IMR-90 (cell line): ENCODE measurements around the gene ROBO1. TPM values are rescaled to one million over a fixed set of nuclear protein-coding genes. Genes with fewer than 3 reads are reported as not detected.

Experiments
- ATAC-seq: fragments of 200-7000 bp; cut with Tn5 transposase; 2 replicates; pipeline ENCODE4 v1.9.1; 2020; ENCODE audit warnings: low read depth, mild to moderate bottlenecking, moderate library complexity
- BruUV-seq: library from RNA; stranded (reverse); fragments of 400-500 nt; replicated peaks from 2 replicates; lab custom pipeline; 2021; lab: Mats Ljungman, UMichigan
- CTCF ChIA-PET: fragments of 300-600 bp; formaldehyde crosslinking; extraction: SDS; loops from one replicate; lab custom pipeline; 2021; ENCODE audit warnings: antibody characterized with exemption; lab: Yijun Ruan, JAX
- POLR2A ChIA-PET: fragments of 300-600 bp; sonication (Branson Sonifier 250); formaldehyde crosslinking; loops from one replicate; lab custom pipeline; 2022; ENCODE audit warnings: antibody characterized with exemption; ENCODE audit not compliant: unreplicated experiment; lab: Charles Lee
- DNase-seq: peaks from one replicate; pipeline ENCODE4 v3.0.0; 2013
- H2AFZ ChIP-seq: replicated peaks from 2 replicates; pipeline ENCODE3; 2013; ENCODE audit warnings: low read length, mild to moderate bottlenecking; ENCODE audit not compliant: poor library complexity
- H2AK5ac ChIP-seq: 2 replicates; pipeline ENCODE4 v1.6.1; 2013; ENCODE audit warnings: low read depth, low read length, inconsistent platforms
- H2AK9ac ChIP-seq: replicated peaks from 2 replicates; pipeline ENCODE3; 2013; ENCODE audit warnings: mild to moderate bottlenecking, low read depth, low read length, moderate library complexity; ENCODE audit not compliant: poor library complexity
- H2BK120ac ChIP-seq: 2 replicates; pipeline ENCODE4 v1.6.1; 2013; ENCODE audit warnings: low read depth, low read length, inconsistent platforms
- H2BK15ac ChIP-seq: 3 replicates; pipeline ENCODE4 v1.6.1; 2013; ENCODE audit warnings: low read depth, low read length, inconsistent platforms
- H2BK20ac ChIP-seq: 2 replicates; pipeline ENCODE4 v1.6.1; 2013; ENCODE audit warnings: low read depth, mild to moderate bottlenecking, inconsistent platforms, low read length, moderate library complexity
- H2BK5ac ChIP-seq: 2 replicates; pipeline ENCODE4 v1.6.1; 2013; ENCODE audit warnings: mild to moderate bottlenecking, low read depth, low read length, inconsistent platforms; ENCODE audit not compliant: poor library complexity, severe bottlenecking
- H3K14ac ChIP-seq: replicated peaks from 2 replicates; pipeline ENCODE4 v1.6.1; 2013; ENCODE audit warnings: low read depth, low read length, inconsistent platforms
- H3K18ac ChIP-seq: 2 replicates; pipeline ENCODE4 v1.6.1; 2013; ENCODE audit warnings: low read depth, low read length, control low read depth
- H3K23ac ChIP-seq: 2 replicates; pipeline ENCODE4 v1.6.1; 2013; ENCODE audit warnings: low read depth, low read length, inconsistent platforms
- H3K27ac ChIP-seq: 2 replicates; pipeline ENCODE4 v1.5.1; 2013; ENCODE audit warnings: mild to moderate bottlenecking, control low read depth, low read length; ENCODE audit not compliant: insufficient read depth
- H3K27me3 ChIP-seq: 2 replicates; pipeline ENCODE4 v1.6.1; 2013; ENCODE audit warnings: low read length; ENCODE audit not compliant: control insufficient read depth, insufficient read depth
- H3K36me3 ChIP-seq: 2 replicates; pipeline ENCODE4 v1.6.1; 2013; ENCODE audit warnings: low read length, mixed read lengths; ENCODE audit not compliant: control insufficient read depth, insufficient read depth
- H3K4ac ChIP-seq: 2 replicates; pipeline ENCODE4 v1.6.1; 2013; ENCODE audit warnings: low read depth, low read length, inconsistent platforms
- H3K4me1 ChIP-seq: 2 replicates; pipeline ENCODE4 v1.6.1; 2013; ENCODE audit warnings: low read length, mixed read lengths; ENCODE audit not compliant: control insufficient read depth, insufficient read depth
- H3K4me2 ChIP-seq: 2 replicates; pipeline ENCODE4 v1.6.1; 2013; ENCODE audit warnings: low read depth, mild to moderate bottlenecking, control low read depth, low read length, moderate library complexity
- H3K4me3 ChIP-seq: 2 replicates; pipeline ENCODE4 v1.5.1; 2013; ENCODE audit warnings: low read depth, mild to moderate bottlenecking, control low read depth, low read length, moderate library complexity; ENCODE audit not compliant: insufficient read depth
- H3K56ac ChIP-seq: 2 replicates; pipeline ENCODE4 v1.6.1; 2013; ENCODE audit warnings: low read length, inconsistent platforms; ENCODE audit not compliant: insufficient read depth; ENCODE audit errors: extremely low read depth
- H3K79me1 ChIP-seq, 2 experiments: 2 replicates each; pipeline ENCODE4 v1.6.1; 2013; ENCODE audit warnings: low read length in 2 of 2, inconsistent platforms in 1 of 2, low read depth in 1 of 2
- H3K9ac ChIP-seq: 2 replicates; pipeline ENCODE4 v1.6.1; 2013; ENCODE audit warnings: low read depth, low read length, control low read depth
- H3K9me1 ChIP-seq: 2 replicates; pipeline ENCODE4 v1.6.1; 2013; ENCODE audit warnings: low read length, inconsistent platforms; ENCODE audit not compliant: insufficient read depth
- H3K9me3 ChIP-seq: 2 replicates; pipeline ENCODE4 v1.6.1; 2013; ENCODE audit warnings: low read length; ENCODE audit not compliant: control insufficient read depth, insufficient read depth
- H4K20me1 ChIP-seq: 2 replicates; pipeline ENCODE4 v1.6.1; 2013; ENCODE audit warnings: low read length, inconsistent platforms; ENCODE audit not compliant: insufficient read depth
- H4K5ac ChIP-seq: 2 replicates; pipeline ENCODE4 v1.6.1; 2013; ENCODE audit warnings: mild to moderate bottlenecking, low read depth, low read length, control low read depth
- H4K8ac ChIP-seq, 2 experiments: 2 replicates each; pipeline ENCODE4 v1.6.1; 2013; ENCODE audit warnings: low read depth in 2 of 2, low read length in 2 of 2, control low read depth in 1 of 2, inconsistent platforms in 1 of 2
- H4K91ac ChIP-seq: 2 replicates; pipeline ENCODE4 v1.6.1; 2013; ENCODE audit warnings: low read depth, low read length, inconsistent platforms; ENCODE audit not compliant: insufficient read depth
- CEBPB ChIP-seq: IDR thresholded peaks from 2 replicates; pipeline ENCODE4 v1.6.1; 2012; ENCODE audit warnings: low read depth, low read length, improper control_type of control experiment
- CHD1 ChIP-seq: IDR thresholded peaks from 2 replicates; pipeline ENCODE4 v1.6.1; 2012; ENCODE audit warnings: low read depth, low read length, improper control_type of control experiment
- CTCF ChIP-seq: conservative IDR thresholded peaks from 2 replicates; pipeline ENCODE4 v1.5.1; 2012; ENCODE audit warnings: mild to moderate bottlenecking, low read depth, low read length, improper control_type of control experiment
- FOS ChIP-seq: fragments of 150-350 bp; IDR thresholded peaks from 2 replicates; pipeline ENCODE4 v1.6.1; 2016; ENCODE audit warnings: low read depth, low read length
- MAFK ChIP-seq: IDR thresholded peaks from 2 replicates; pipeline ENCODE4 v1.6.1; 2012; ENCODE audit warnings: low read depth, low read length, improper control_type of control experiment
- MAZ ChIP-seq: IDR thresholded peaks from 2 replicates; pipeline ENCODE4 v1.6.1; 2012; ENCODE audit warnings: low read depth, mild to moderate bottlenecking, low read length, improper control_type of control experiment, moderate library complexity, borderline replicate concordance
- MXI1 ChIP-seq: IDR thresholded peaks from 2 replicates; pipeline ENCODE4 v1.6.1; 2012; ENCODE audit warnings: low read depth, mild to moderate bottlenecking, low read length, moderate library complexity, borderline replicate concordance
- NFE2L2 ChIP-seq: fragments of 150-350 bp; IDR thresholded peaks from 2 replicates; pipeline ENCODE4 v1.6.1; 2016; ENCODE audit warnings: low read depth, mild to moderate bottlenecking, low read length
- RAD21 ChIP-seq: IDR thresholded peaks from 2 replicates; pipeline ENCODE4 v1.6.1; 2012; ENCODE audit warnings: low read length, improper control_type of control experiment
- RCOR1 ChIP-seq: IDR thresholded peaks from 2 replicates; pipeline ENCODE4 v1.6.1; 2012; ENCODE audit warnings: mild to moderate bottlenecking, low read length, improper control_type of control experiment; ENCODE audit not compliant: insufficient replicate concordance
- RFX5 ChIP-seq: IDR thresholded peaks from 2 replicates; pipeline ENCODE4 v1.8.0; 2012; ENCODE audit warnings: low read depth, mild to moderate bottlenecking, low read length, moderate library complexity
- SMC3 ChIP-seq: fragments of 150-350 bp; IDR thresholded peaks from 2 replicates; pipeline ENCODE4 v1.6.1; 2016; ENCODE audit warnings: low read depth, mild to moderate bottlenecking, antibody characterized with exemption, low read length, moderate library complexity
- USF2 ChIP-seq: fragments of 150-350 bp; IDR thresholded peaks from 2 replicates; pipeline ENCODE4 v1.6.1; 2017; ENCODE audit warnings: mild to moderate bottlenecking, antibody characterized with exemption, low read length, low read depth
- WGBS, 2 experiments: methylation state at CpG; one replicate each; pipeline versions ENCODE4 v1.1.5 to v1.1.7; 2013; ENCODE audit warnings: missing lambda C conversion rate in 2 of 2; ENCODE audit not compliant: insufficient read length in 1 of 2; ENCODE audit errors: extremely low coverage in 2 of 2; 5-methylcytosine and 5-hydroxymethylcytosine counted together
- dilution Hi-C: fragments of 300-500 bp; cut with HindIII; formaldehyde crosslinking; loops from one replicate; pipeline ENCODE4 v1.14.3; 2018; ENCODE audit warnings: low sequenced_read_pairs; ENCODE audit not compliant: unreplicated experiment
- in situ Hi-C: fragments of 300-500 bp; cut with MboI; formaldehyde crosslinking; loops from 3 replicates; pipeline ENCODE4 v1.14.3; 2019; ENCODE audit warnings: low sequenced_read_pairs, inconsistent platforms, mixed read lengths
- intact Hi-C: fragments of 100-400 bp; cut with micrococcal nuclease; formaldehyde crosslinking; loops from 2 replicates; pipeline ENCODE4 v1.10.0; 2022
- polyA plus RNA-seq, 3 experiments: library from polyadenylated mRNA; depleted of rRNA; stranded (reverse); fragments of >200 nt; gene quantifications; 2 replicates each; pipeline ENCODE4 v1.2.3, GENCODE V29; 2012; ENCODE audit warnings: low replicate concordance in 1 of 3
- total RNA-seq: library from RNA; depleted of rRNA; stranded (reverse); fragments of >200 nt; gene quantifications from 2 replicates; pipeline ENCODE4 v1.2.3, GENCODE V29; 2012
- TF ChIP-seq, protein P1 (sequence below): fragments of 150-350 bp; IDR thresholded peaks from 2 replicates; pipeline ENCODE4 v1.6.1; 2016; ENCODE audit warnings: low read depth, mild to moderate bottlenecking, low read length, moderate library complexity, borderline replicate concordance

The ROBO1 gene
- total and polyA plus RNA-seq, 2 of the 4 experiments (the other 2 are of a cell fraction), result 24.1 to 53.9 TPM

DNA sequence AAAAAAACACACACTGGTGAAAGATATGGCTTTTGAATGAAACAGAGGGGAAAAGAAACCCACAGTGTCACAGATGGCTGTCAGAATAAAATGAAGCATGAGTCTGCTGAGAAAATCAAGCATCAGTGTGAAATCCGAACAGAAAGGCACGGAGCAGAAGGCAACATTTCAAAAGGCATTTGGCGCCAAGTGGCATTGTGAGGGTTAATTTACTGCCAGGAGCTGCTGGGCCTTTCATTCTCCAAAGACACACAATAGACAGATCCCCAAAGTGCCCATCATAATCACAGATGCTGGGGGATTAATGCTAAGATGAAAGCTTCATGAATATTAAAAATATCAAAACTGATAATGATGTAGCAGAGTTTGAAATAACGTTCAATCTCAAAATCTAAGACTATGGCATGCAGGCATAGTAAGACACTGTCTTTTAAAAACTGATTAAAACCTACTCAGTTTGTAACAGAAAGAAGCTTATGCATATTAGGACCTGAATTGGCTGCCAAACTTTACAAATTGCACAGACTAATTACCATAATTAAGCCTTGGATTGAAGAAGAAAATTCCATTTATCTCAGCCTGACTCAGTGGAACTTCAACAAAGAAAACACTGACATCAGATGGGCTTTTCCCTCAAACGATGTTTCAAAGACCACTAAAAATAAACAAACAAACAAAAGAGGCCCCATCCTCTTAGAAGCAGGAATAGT is 589.2 kb downstream of the ROBO1 start:
- Histone ChIP-seq H4K91ac (no peak overlapping the region), H3K56ac (no peak overlapping the region), H3K4me3 (no peak overlapping the region), H3K18ac (no peak overlapping the region), H2BK20ac (no peak overlapping the region), H3K4ac (no peak overlapping the region), H2AK5ac (no peak overlapping the region), H3K9ac (no peak overlapping the region), H2BK120ac (no peak overlapping the region), H4K5ac (no peak overlapping the region), H3K79me1 (no peaks in the 10 kb centered on the region), H3K14ac (no peak overlapping the region), H3K4me2 (no peak overlapping the region), H3K9me1 (no peaks in the 10 kb centered on the region; the same call in 1 of the 2 replicates), H3K9me3 (no peaks in the 10 kb centered on the region), H2AK9ac (no peak overlapping the region), H3K23ac (no peak overlapping the region), H4K8ac (no peak overlapping the region), H2BK5ac (no peak overlapping the region), H2AFZ (no peak overlapping the region), H3K36me3 (no peaks in the 10 kb centered on the region), H3K4me1 (no peaks in the 10 kb centered on the region), H3K27ac (no peak overlapping the region), H2BK15ac (no peak overlapping the region), H4K20me1 (no peaks in the 10 kb centered on the region), H3K27me3 (no peaks in the 10 kb centered on the region)
- dilution Hi-C loops (no loop called here), in situ Hi-C loops (no loop called here), intact Hi-C loops (no loop called here)
- TF ChIP-seq RFX5, result no peak
- no peak for TF ChIP-seq CTCF
- TF ChIP-seq MAFK, result no peak
- no peak for TF ChIP-seq RAD21
- no peak for TF ChIP-seq USF2
- TF ChIP-seq, protein P1, sequence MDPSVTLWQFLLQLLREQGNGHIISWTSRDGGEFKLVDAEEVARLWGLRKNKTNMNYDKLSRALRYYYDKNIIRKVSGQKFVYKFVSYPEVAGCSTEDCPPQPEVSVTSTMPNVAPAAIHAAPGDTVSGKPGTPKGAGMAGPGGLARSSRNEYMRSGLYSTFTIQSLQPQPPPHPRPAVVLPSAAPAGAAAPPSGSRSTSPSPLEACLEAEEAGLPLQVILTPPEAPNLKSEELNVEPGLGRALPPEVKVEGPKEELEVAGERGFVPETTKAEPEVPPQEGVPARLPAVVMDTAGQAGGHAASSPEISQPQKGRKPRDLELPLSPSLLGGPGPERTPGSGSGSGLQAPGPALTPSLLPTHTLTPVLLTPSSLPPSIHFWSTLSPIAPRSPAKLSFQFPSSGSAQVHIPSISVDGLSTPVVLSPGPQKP, result no peak
- no peak for TF ChIP-seq FOS
- TF ChIP-seq MAZ, result no peak
- no peak for TF ChIP-seq CEBPB
- TF ChIP-seq NFE2L2, result no peak
- no peak for TF ChIP-seq CHD1
- TF ChIP-seq RCOR1, result no peak
- TF ChIP-seq SMC3, result no peak
- TF ChIP-seq MXI1, result no peak
- CTCF ChIA-PET, result interaction anchor here (1.1 kb wide), 1 partner anchor 57 kb away, joined by 3 read pairs; no protein-coding TSS in a partner anchor
- ATAC-seq (no peak), DNase-seq (no peak)
- no CpG with 5 or more reads among the region's 5 CpGs for WGBS, 2 experiments
- no TSS peak for BruUV-seq
- POLR2A ChIA-PET, result interaction anchor here (0.6 kb wide), 1 partner anchor 169 kb away, joined by 3 read pairs; no protein-coding TSS in a partner anchor
